NCI-H1417 (cell line): ENCODE data around the gene FOXI3.
"Not testable (repeated sequence)": the region's sequence is repeated elsewhere in the genome, so short reads cannot be mapped to it uniquely, and the experiment has no call there.

Experiments used
- DNase-seq, 3 experiments: peaks; one replicate each; lab custom pipeline; 2025; lab: John Stamatoyannopoulos, UW

The FOXI3 gene

DNA sequence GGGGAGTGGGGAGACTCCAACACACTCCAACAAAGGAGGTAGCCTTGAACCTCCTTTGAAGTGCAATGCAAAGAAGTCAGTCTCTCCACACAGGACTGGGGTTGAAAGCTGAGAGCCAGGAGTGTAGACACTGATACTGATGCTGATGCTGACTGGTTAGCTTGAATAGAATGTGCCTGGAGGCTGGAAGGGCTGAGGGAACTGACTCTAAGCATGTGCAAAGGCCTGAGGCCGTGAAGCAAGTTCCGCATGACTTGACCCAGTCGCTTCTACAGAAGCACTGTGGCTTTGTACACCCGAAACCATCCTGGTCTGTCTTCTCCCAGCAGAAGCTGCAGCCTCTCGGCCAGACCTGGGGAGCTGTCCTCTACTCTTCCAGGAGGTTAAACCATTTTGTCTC lies 10.4 kb downstream of the FOXI3 start:
- DNase-seq: no peak

GRCh38 chr2:88437010-88437409 lies 15.5 kb downstream of the FOXI3 start:
- no peak for DNase-seq

GRCh38 chr2:88429929-88430328 lies 22.6 kb downstream of the FOXI3 start:
- no peak for DNase-seq

DNA sequence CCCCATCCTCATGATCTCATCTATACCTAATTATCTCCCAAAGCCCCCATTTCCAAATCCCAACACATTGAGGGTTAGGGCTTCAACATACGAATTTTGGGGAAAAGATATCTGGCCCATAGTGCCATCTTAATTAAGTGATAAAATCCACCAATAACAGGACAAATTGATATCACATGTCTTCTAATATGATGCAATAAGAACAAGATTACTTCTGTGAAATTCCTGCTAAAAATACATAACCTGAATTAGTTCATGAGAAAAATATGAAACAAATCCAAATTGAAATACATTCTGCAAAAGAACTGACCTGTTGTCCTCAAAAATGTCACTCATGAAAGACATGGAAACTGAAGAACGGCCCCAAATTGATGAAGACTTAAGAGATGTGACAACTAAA lies 28.8 kb downstream of the FOXI3 start:
- DNase-seq: no peak

DNA sequence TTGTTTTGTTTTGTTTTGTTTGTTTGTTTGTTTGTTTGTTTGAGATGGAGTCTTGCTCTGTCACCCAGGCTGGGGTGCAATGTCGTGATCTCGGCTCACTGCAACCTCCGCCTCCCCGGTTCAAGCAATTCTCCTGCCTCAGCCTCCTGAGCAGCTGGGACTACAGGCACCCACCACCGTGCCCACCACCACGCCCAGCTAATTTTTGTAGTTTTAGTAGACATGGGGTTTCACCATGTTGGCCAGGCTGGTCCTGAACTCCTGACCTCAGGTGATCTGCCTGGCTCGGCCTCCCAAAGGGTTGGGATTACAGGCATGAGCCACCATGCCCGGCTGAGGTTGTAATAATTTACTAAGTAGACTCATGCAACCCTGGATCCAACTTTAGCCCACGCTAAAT lies 33.4 kb downstream of the FOXI3 start:
- DNase-seq: not testable (repeated sequence)

- no peak for DNase-seq
These were observed 36.4 kb downstream of the FOXI3 start for GRCh38 chr2:88416016-88416663.

DNA sequence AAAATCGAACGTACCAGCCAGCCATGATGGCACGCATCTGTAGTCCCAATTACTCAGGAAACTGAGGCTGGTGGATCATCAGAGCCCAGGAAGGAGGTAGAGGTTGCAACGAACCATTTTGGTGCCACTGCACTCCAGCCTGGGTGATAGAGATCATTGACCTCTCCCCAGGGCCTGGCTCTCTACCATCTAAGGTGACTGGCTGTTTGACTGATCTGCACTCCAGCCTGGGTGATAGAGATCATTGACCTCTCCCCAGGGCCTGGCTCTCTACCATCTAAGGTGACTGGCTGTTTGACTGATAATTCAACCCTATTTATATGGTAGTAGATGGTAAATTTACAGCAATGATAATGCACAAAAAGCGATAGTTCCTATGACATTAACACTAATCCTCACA lies 43.6 kb downstream of the FOXI3 start:
- DNase-seq: not testable (repeated sequence)

- no peak for DNase-seq
These were observed 52.3 kb downstream of the FOXI3 start for GRCh38 chr2:88400037-88400767.

DNA sequence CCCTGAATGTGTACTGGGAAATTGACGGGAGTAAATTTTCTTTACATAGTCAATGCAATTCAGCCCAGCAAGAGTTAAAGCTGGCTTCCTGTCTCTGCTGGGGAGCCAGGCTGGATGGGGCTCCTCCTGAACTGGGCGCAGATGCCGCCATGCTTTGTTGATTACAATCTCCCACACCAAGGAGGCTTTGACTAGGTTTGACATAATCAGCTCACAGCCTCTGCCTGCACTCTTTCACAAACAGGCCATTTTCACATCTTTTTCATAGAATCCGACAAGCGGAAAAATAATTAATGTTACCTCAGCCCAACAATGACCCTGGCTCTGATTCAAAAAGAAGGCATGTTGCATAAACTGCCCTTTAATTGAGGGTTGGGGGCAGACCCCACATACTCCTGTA lies 54.3 kb downstream of the FOXI3 start:
- no peak for DNase-seq
